ENCODE data around the gene NOL9. TPM values are rescaled to one million over a fixed set of nuclear protein-coding genes. Genes with fewer than 3 reads are reported as not detected.

NOL9 gene
- total and polyA plus RNA-seq, 2 of the 13 experiments (the other 11 are each of a cell fraction or from before 2014, with no cell fraction given) = 18.0 to 24.7 TPM

- TF ChIP-seq ZBTB34 (CRISPR knock-in tag; IDR thresholded peaks at IDR 0.05) = no peak
- TF ChIP-seq NCOR1 (IDR thresholded peaks at IDR 0.05; ENCODE audit: borderline replicate concordance, low read length) = no peak
- no peak for TF ChIP-seq KMT2A (CRISPR knock-in tag; IDR thresholded peaks at IDR 0.05)
- no peak for TF ChIP-seq KDM5B (CRISPR knock-in tag; IDR thresholded peaks at IDR 0.05; ENCODE audit: borderline replicate concordance)
- no peak for TF ChIP-seq ZSCAN5A (CRISPR knock-in tag; IDR thresholded peaks at IDR 0.05; ENCODE audit: borderline replicate concordance)
- TF ChIP-seq ZBTB10 (CRISPR knock-in tag; IDR thresholded peaks at IDR 0.05; ENCODE audit: borderline replicate concordance) = no peak
- no peak for TF ChIP-seq NONO (IDR thresholded peaks at IDR 0.05)
- TF ChIP-seq NONO (CRISPR knock-in tag; conservative IDR thresholded peaks at IDR 0.05) = no peak
- TF ChIP-seq HMG20A (CRISPR knock-in tag; IDR thresholded peaks at IDR 0.05; ENCODE audit: borderline replicate concordance) = no peak
- no peak for TF ChIP-seq MTERF4 (CRISPR knock-in tag; IDR thresholded peaks at IDR 0.05)
Measured at GRCh38 chr1:6554907-6555778, 830 bp upstream of the NOL9 start, which contains the start of gene TAS1R1 (continued).
